ENCODE results near the gene ERI3.

DNA sequence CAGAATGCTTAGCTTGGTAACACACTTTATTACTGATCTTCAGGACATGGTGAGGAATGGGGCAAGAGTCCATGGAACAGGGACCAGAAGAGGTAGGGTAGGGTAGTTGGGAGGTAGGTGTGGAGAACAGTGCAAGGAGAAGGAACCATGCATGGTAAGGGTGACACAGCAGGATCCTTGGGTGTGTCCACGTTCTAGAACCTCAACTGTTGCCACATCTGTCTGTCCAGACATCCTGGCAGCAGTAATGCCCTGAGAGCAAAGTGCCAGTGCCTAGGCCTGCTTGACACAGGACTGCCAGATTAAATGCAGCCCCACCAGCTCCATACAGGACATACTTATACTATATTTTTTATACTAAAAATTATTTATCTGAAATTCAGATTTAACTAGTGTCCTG, 127.8 kb downstream of the ERI3 start:
- TF ChIP-seq, protein P1, sequence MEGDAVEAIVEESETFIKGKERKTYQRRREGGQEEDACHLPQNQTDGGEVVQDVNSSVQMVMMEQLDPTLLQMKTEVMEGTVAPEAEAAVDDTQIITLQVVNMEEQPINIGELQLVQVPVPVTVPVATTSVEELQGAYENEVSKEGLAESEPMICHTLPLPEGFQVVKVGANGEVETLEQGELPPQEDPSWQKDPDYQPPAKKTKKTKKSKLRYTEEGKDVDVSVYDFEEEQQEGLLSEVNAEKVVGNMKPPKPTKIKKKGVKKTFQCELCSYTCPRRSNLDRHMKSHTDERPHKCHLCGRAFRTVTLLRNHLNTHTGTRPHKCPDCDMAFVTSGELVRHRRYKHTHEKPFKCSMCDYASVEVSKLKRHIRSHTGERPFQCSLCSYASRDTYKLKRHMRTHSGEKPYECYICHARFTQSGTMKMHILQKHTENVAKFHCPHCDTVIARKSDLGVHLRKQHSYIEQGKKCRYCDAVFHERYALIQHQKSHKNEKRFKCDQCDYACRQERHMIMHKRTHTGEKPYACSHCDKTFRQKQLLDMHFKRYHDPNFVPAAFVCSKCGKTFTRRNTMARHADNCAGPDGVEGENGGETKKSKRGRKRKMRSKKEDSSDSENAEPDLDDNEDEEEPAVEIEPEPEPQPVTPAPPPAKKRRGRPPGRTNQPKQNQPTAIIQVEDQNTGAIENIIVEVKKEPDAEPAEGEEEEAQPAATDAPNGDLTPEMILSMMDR (IDR thresholded peaks at IDR 0.05; ENCODE audit: poor library complexity, severe bottlenecking), result no peak
- no peak for TF ChIP-seq EZH2 (IDR thresholded peaks at IDR 0.05; ENCODE audit: borderline replicate concordance, insufficient read depth, low read length, poor library complexity, severe bottlenecking)
